Neural progenitor cell (in vitro differentiated cells): Measurements from ENCODE around the gene ATF6. TPM values are rescaled to one million over a fixed set of nuclear protein-coding genes. Genes with fewer than 3 reads are reported as not detected.

ENCODE experiments used
- DNase-seq: peaks from one replicate; pipeline ENCODE4 v3.0.0-alpha.2; 2016; ENCODE audit warnings: low spot score
- H2AFZ ChIP-seq: fragments of 200-600 bp; sonication (generic); replicated peaks from 2 replicates; pipeline ENCODE4 v1.6.1; 2016; ENCODE audit warnings: antibody characterized with exemption
- H3F3A ChIP-seq: fragments of 200-600 bp; sonication (generic); 2 replicates; pipeline ENCODE4 v1.6.1; 2016; ENCODE audit warnings: antibody characterized with exemption, low read depth
- H3K27ac ChIP-seq: fragments of 200-600 bp; sonication (generic); 2 replicates; pipeline ENCODE4 v1.5.1; 2016; ENCODE audit warnings: mild to moderate bottlenecking
- H3K27me3 ChIP-seq: fragments of 200-600 bp; sonication (generic); 2 replicates; pipeline ENCODE4 v1.6.1; 2016; ENCODE audit warnings: mild to moderate bottlenecking, moderate library complexity
- H3K36me3 ChIP-seq: fragments of 200-600 bp; sonication (generic); 2 replicates; pipeline ENCODE4 v1.5.1; 2016
- H3K4me1 ChIP-seq: fragments of 200-600 bp; sonication (generic); 2 replicates; pipeline ENCODE4 v1.6.1; 2016; ENCODE audit warnings: mixed run types
- H3K4me2 ChIP-seq: fragments of 200-600 bp; sonication (generic); 2 replicates; pipeline ENCODE4 v1.6.1; 2016
- H3K4me3 ChIP-seq: fragments of 200-600 bp; sonication (generic); 2 replicates; pipeline ENCODE4 v1.5.1; 2016
- H3K79me2 ChIP-seq: fragments of 200-600 bp; sonication (generic); 2 replicates; pipeline ENCODE4 v1.6.1; 2016; ENCODE audit warnings: low read depth
- H3K9ac ChIP-seq: fragments of 200-600 bp; sonication (generic); 2 replicates; pipeline ENCODE4 v1.6.1; 2016
- H3K9me3 ChIP-seq: fragments of 200-600 bp; sonication (generic); 2 replicates; pipeline ENCODE4 v1.5.1; 2016; ENCODE audit warnings: low read depth
- H4K20me1 ChIP-seq: fragments of 200-600 bp; sonication (generic); 2 replicates; pipeline ENCODE4 v1.6.1; 2016; ENCODE audit warnings: low read depth
- H3K27ac Mint-ChIP-seq: 3 replicates; pipeline ENCODE4 v1.8.0; 2021; ENCODE audit warnings: mixed read lengths
- H3K27me3 Mint-ChIP-seq: 2 replicates; pipeline ENCODE4 v1.8.0; 2022; ENCODE audit warnings: low read depth, mild to moderate bottlenecking, inconsistent platforms, moderate library complexity, mixed read lengths; ENCODE audit not compliant: insufficient read depth
- H3K36me3 Mint-ChIP-seq: 3 replicates; pipeline ENCODE4 v1.8.0; 2021; ENCODE audit warnings: mixed read lengths
- H3K4me1 Mint-ChIP-seq: 3 replicates; pipeline ENCODE4 v1.8.0; 2021; ENCODE audit warnings: mixed read lengths
- H3K4me3 Mint-ChIP-seq: 3 replicates; pipeline ENCODE4 v1.8.0; 2021; ENCODE audit warnings: mild to moderate bottlenecking, moderate library complexity, mixed read lengths
- H3K9me3 Mint-ChIP-seq: 3 replicates; pipeline ENCODE4 v1.8.0; 2020; ENCODE audit warnings: mixed read lengths
- EZH2 ChIP-seq: fragments of 200-600 bp; sonication (generic); IDR thresholded peaks from 2 replicates; pipeline ENCODE4 v1.6.1; 2017; ENCODE audit warnings: antibody characterized with exemption, mild to moderate bottlenecking, moderate library complexity
- EZH2phosphoT487 ChIP-seq: fragments of 200-600 bp; sonication (generic); IDR thresholded peaks from 2 replicates; pipeline ENCODE4 v1.6.1; 2017; ENCODE audit warnings: antibody characterized with exemption
- total RNA-seq: library from RNA; depleted of rRNA; stranded (reverse); fragments of >200 nt; gene quantifications from 2 replicates; pipeline ENCODE4 v1.2.3, GENCODE V29; 2015; ENCODE audit warnings: low replicate concordance
- TF ChIP-seq, protein P1 (sequence below): fragments of 200-600 bp; sonication (generic); IDR thresholded peaks from 2 replicates; pipeline ENCODE4 v1.5.1; 2017; ENCODE audit warnings: antibody characterized with exemption, mild to moderate bottlenecking

The ATF6 gene
- total RNA-seq, 1 donor from 2014 or later = 31.7 TPM

DNA sequence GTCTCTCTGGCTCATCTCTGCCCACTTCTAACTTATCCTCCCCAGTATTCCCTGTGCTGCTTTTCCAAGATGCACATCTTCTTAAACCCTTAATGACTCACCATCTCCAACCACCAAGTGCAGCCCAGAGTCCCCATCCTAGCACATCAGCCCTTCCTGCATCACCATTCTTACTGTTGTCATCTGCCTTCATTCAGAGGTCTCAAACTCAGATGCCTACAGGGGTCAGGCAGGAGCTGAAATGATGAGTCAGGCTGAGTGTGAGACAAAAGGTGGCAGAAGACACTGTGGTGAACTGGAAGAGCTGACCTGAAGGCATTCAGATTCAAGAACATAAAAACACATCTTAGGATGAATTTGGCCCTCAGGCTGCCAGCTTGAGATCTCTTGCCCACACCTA, 223.0 kb downstream of the ATF6 start:
- H4K20me1 ChIP-seq = no peaks in the 10 kb centered on the region
- H3K27ac Mint-ChIP-seq = no peak overlapping the region
- TF ChIP-seq EZH2phosphoT487 = no peak
- TF ChIP-seq, protein P1, sequence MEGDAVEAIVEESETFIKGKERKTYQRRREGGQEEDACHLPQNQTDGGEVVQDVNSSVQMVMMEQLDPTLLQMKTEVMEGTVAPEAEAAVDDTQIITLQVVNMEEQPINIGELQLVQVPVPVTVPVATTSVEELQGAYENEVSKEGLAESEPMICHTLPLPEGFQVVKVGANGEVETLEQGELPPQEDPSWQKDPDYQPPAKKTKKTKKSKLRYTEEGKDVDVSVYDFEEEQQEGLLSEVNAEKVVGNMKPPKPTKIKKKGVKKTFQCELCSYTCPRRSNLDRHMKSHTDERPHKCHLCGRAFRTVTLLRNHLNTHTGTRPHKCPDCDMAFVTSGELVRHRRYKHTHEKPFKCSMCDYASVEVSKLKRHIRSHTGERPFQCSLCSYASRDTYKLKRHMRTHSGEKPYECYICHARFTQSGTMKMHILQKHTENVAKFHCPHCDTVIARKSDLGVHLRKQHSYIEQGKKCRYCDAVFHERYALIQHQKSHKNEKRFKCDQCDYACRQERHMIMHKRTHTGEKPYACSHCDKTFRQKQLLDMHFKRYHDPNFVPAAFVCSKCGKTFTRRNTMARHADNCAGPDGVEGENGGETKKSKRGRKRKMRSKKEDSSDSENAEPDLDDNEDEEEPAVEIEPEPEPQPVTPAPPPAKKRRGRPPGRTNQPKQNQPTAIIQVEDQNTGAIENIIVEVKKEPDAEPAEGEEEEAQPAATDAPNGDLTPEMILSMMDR = no peak

DNA sequence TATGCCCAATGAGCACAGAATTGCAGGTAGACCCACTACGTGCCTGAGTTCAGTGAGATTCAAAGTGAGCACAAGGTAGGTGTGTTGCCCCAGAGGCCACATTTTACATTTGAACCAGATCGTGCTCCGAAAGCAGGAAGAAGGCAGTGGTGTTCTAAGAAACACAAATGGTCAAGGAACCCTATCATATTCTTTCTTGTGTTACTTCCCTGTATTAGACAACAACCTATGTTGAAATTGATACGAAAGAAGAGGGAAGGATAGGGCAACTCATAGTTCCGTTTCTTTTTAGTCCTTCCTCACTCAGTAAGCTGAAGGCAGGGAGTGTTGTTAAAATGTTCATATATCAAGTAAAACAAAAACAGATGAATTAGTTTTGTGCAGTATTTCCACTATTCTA, 223.7 kb downstream of the ATF6 start:
- H3K9me3 Mint-ChIP-seq = peaks cover 17% of the 10 kb centered on the region
- H3K27me3 Mint-ChIP-seq = no peaks in the 10 kb centered on the region
- Histone ChIP-seq H3K27ac (no peak overlapping the region), H2AFZ (no peak overlapping the region), H4K20me1 (no peaks in the 10 kb centered on the region), H3K9ac (no peak overlapping the region), H3K4me1 (no peaks in the 10 kb centered on the region), H3K79me2 (no peaks in the 10 kb centered on the region), H3K27me3 (no peaks in the 10 kb centered on the region), H3K9me3 (no peaks in the 10 kb centered on the region), H3K4me3 (no peak overlapping the region), H3F3A (no peaks in the 10 kb centered on the region), H3K4me2 (no peak overlapping the region), H3K36me3 (no peaks in the 10 kb centered on the region)
- peaks cover 18% of the 10 kb centered on the region for H3K36me3 Mint-ChIP-seq
- no peak for DNase-seq
- H3K4me1 Mint-ChIP-seq = no peaks in the 10 kb centered on the region
- H3K4me3 Mint-ChIP-seq = no peak overlapping the region
- H3K27ac Mint-ChIP-seq = no peak overlapping the region
- TF ChIP-seq, protein P1 = no peak
- no peak for TF ChIP-seq EZH2phosphoT487
- TF ChIP-seq EZH2 = no peak

More for the DNA sequence above, 223.0 kb downstream of the ATF6 start:
- Histone ChIP-seq H2AFZ (no peak overlapping the region), H3K27me3 (no peaks in the 10 kb centered on the region), H3K4me3 (no peak overlapping the region), H3K9ac (no peak overlapping the region), H3K4me2 (no peak overlapping the region), H3K27ac (no peak overlapping the region), H3F3A (no peaks in the 10 kb centered on the region), H3K79me2 (no peaks in the 10 kb centered on the region), H3K9me3 (no peaks in the 10 kb centered on the region), H3K36me3 (no peaks in the 10 kb centered on the region), H3K4me1 (no peaks in the 10 kb centered on the region)
- Mint-ChIP-seq H3K4me3 (no peak overlapping the region), H3K4me1 (no peaks in the 10 kb centered on the region), H3K36me3 (peaks cover 21% of the 10 kb centered on the region), H3K27me3 (peaks cover 2% of the 10 kb centered on the region), H3K9me3 (peaks cover 17% of the 10 kb centered on the region)
- DNase-seq = no peak

DNA sequence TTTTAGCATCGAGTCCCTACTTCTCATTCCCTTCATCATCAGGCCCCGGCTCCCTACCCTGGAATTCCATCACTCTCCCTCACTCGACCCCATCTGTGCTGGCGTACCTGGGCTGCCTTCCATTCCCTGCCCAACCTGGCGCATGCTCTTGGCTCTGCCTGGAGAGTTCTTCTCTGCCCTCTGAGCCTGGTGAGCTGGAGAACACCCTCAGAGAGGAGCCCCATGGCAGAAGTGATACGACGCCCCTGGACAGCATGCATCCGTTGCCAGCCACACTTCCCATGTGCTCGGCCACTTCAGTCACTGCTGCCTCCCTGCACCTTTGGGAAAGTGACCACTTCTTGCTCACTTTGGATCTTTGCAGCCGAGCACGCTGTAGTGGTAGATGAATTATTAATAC, 227.5 kb downstream of the ATF6 start:
- H3F3A ChIP-seq = no peaks in the 10 kb centered on the region
- TF ChIP-seq EZH2phosphoT487 (no peak), EZH2 (no peak)
- TF ChIP-seq, protein P1 = no peak
- H3K27ac ChIP-seq = no peak overlapping the region
- no peak overlapping the region for H3K4me2 ChIP-seq
- no peaks in the 10 kb centered on the region for H3K4me1 Mint-ChIP-seq
- H3K27me3 Mint-ChIP-seq = peaks cover 4% of the 10 kb centered on the region
- H3K4me3 Mint-ChIP-seq = no peak overlapping the region
- no peak overlapping the region for H3K27ac Mint-ChIP-seq
- no peaks in the 10 kb centered on the region for H3K36me3 ChIP-seq
- no peak for DNase-seq
- no peaks in the 10 kb centered on the region for H3K79me2 ChIP-seq
- peaks cover 9% of the 10 kb centered on the region for H3K36me3 Mint-ChIP-seq
- no peak overlapping the region for H2AFZ ChIP-seq
- no peak overlapping the region for H3K4me3 ChIP-seq
- H3K9me3 Mint-ChIP-seq = peaks cover 9% of the 10 kb centered on the region
- H3K9ac ChIP-seq = no peak overlapping the region
- no peaks in the 10 kb centered on the region for H3K27me3 ChIP-seq
- no peaks in the 10 kb centered on the region for H4K20me1 ChIP-seq
- H3K9me3 ChIP-seq = no peaks in the 10 kb centered on the region
- H3K4me1 ChIP-seq = no peaks in the 10 kb centered on the region
